Upper lobe of left lung (tissue), 4 donors: Measurements from ENCODE around the gene MARK2.

ENCODE experiments used
- POLR2AphosphoS5 ChIP-seq, 2 donors: sonication (generic); formaldehyde crosslinking; IDR thresholded peaks; one replicate each; pipeline ENCODE4 v1.5.1; 2017; ENCODE audit warnings: antibody characterized with exemption in 2 of 2
- TF ChIP-seq, protein P1 (sequence below), 6 experiments: fragments of 450-650 bp in 4 of 6; fragments of 200-600 bp in 2 of 6; sonication (generic) in 2 of 6; IDR thresholded peaks; one replicate each; pipeline ENCODE4 v1.5.1; 2016 to 2019; ENCODE audit warnings: antibody characterized with exemption in 6 of 6

GRCh38 chr11:63877658-63878241 is 38.8 kb downstream of the MARK2 start:
- TF ChIP-seq POLR2AphosphoS5 (IDR thresholded peaks at IDR 0.05): no peak
- TF ChIP-seq, protein P1, sequence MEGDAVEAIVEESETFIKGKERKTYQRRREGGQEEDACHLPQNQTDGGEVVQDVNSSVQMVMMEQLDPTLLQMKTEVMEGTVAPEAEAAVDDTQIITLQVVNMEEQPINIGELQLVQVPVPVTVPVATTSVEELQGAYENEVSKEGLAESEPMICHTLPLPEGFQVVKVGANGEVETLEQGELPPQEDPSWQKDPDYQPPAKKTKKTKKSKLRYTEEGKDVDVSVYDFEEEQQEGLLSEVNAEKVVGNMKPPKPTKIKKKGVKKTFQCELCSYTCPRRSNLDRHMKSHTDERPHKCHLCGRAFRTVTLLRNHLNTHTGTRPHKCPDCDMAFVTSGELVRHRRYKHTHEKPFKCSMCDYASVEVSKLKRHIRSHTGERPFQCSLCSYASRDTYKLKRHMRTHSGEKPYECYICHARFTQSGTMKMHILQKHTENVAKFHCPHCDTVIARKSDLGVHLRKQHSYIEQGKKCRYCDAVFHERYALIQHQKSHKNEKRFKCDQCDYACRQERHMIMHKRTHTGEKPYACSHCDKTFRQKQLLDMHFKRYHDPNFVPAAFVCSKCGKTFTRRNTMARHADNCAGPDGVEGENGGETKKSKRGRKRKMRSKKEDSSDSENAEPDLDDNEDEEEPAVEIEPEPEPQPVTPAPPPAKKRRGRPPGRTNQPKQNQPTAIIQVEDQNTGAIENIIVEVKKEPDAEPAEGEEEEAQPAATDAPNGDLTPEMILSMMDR (IDR thresholded peaks at IDR 0.05): no peak
